ES-I3 (cell line): ENCODE data around the gene JSRP1.

Experiments
- H3K36me3 ChIP-seq: 2 replicates; pipeline ENCODE4 v1.6.1; 2013; ENCODE audit warnings: mild to moderate bottlenecking, low read length, control low read depth, moderate library complexity; ENCODE audit not compliant: insufficient read depth
- H3K4me1 ChIP-seq: 2 replicates; pipeline ENCODE4 v1.6.1; 2013; ENCODE audit warnings: mild to moderate bottlenecking, control low read depth, low read length; ENCODE audit not compliant: insufficient read depth
- H3K9ac ChIP-seq: 2 replicates; pipeline ENCODE4 v1.6.1; 2013; ENCODE audit warnings: low read depth, mild to moderate bottlenecking, low read length, moderate library complexity
- H3K9me3 ChIP-seq: 2 replicates; pipeline ENCODE4 v1.6.1; 2013; ENCODE audit warnings: mild to moderate bottlenecking, low read length, moderate library complexity; ENCODE audit not compliant: control insufficient read depth, insufficient read depth

Gene JSRP1

GRCh38 chr19:2221250-2221831 lies 34.9 kb downstream of the JSRP1 start:
- no peaks in the 10 kb centered on the region for H3K4me1 ChIP-seq
- H3K9me3 ChIP-seq, result no peaks in the 10 kb centered on the region
- H3K36me3 ChIP-seq, result peaks cover 9% of the 10 kb centered on the region; the same call in 1 of the 2 replicates
- H3K9ac ChIP-seq, result no peak overlapping the region

GRCh38 chr19:2219726-2220125 lies 36.5 kb downstream of the JSRP1 start:
- Histone ChIP-seq H3K9me3 (no peaks in the 10 kb centered on the region), H3K4me1 (no peaks in the 10 kb centered on the region), H3K36me3 (peaks cover 5% of the 10 kb centered on the region; the same call in 1 of the 2 replicates), H3K9ac (no peak overlapping the region)

- H3K4me1 ChIP-seq, result no peaks in the 10 kb centered on the region
- H3K9me3 ChIP-seq, result no peaks in the 10 kb centered on the region
- H3K36me3 ChIP-seq, result peaks cover 5% of the 10 kb centered on the region; the same call in 1 of the 2 replicates
- H3K9ac ChIP-seq, result no peak overlapping the region
Observed at GRCh38 chr19:2217591-2217990, 38.6 kb downstream of the JSRP1 start.

GRCh38 chr19:2216361-2217225 lies 39.6 kb downstream of the JSRP1 start:
- Histone ChIP-seq H3K4me1 (no peaks in the 10 kb centered on the region), H3K9ac (no peak overlapping the region), H3K9me3 (no peaks in the 10 kb centered on the region), H3K36me3 (peaks cover 5% of the 10 kb centered on the region; the same call in 1 of the 2 replicates)

- Histone ChIP-seq H3K9ac (no peak overlapping the region), H3K4me1 (no peaks in the 10 kb centered on the region), H3K36me3 (peaks cover 5% of the 10 kb centered on the region; the same call in 1 of the 2 replicates), H3K9me3 (no peaks in the 10 kb centered on the region)
Observed at GRCh38 chr19:2215281-2215751, 40.9 kb downstream of the JSRP1 start.

GRCh38 chr19:2214251-2214650 lies 42.0 kb downstream of the JSRP1 start:
- no peaks in the 10 kb centered on the region for H3K9me3 ChIP-seq
- H3K36me3 ChIP-seq, result peaks cover 5% of the 10 kb centered on the region; the same call in 1 of the 2 replicates
- H3K4me1 ChIP-seq, result no peaks in the 10 kb centered on the region; the same call in 1 of the 2 replicates
- H3K9ac ChIP-seq, result no peak overlapping the region

GRCh38 chr19:2213799-2214198 lies 42.4 kb downstream of the JSRP1 start:
- peaks cover 5% of the 10 kb centered on the region; the same call in 1 of the 2 replicates for H3K36me3 ChIP-seq
- no peaks in the 10 kb centered on the region for H3K9me3 ChIP-seq
- H3K9ac ChIP-seq, result no peak overlapping the region
- peaks cover 1% of the 10 kb centered on the region; the same call in 1 of the 2 replicates for H3K4me1 ChIP-seq

GRCh38 chr19:2212861-2213711 lies 43.1 kb downstream of the JSRP1 start:
- no peak overlapping the region for H3K9ac ChIP-seq
- peaks cover 4% of the 10 kb centered on the region; the same call in 1 of the 2 replicates for H3K4me1 ChIP-seq
- peaks cover 5% of the 10 kb centered on the region; the same call in 1 of the 2 replicates for H3K36me3 ChIP-seq
- no peaks in the 10 kb centered on the region for H3K9me3 ChIP-seq

GRCh38 chr19:2210987-2211740 lies 45.1 kb downstream of the JSRP1 start:
- no peaks in the 10 kb centered on the region for H3K36me3 ChIP-seq
- H3K9me3 ChIP-seq, result no peaks in the 10 kb centered on the region
- H3K4me1 ChIP-seq, result peaks cover 4% of the 10 kb centered on the region; the same call in 1 of the 2 replicates
- no peak overlapping the region for H3K9ac ChIP-seq

GRCh38 chr19:2210206-2210605 lies 46.0 kb downstream of the JSRP1 start:
- Histone ChIP-seq H3K9ac (no peak overlapping the region), H3K36me3 (no peaks in the 10 kb centered on the region), H3K9me3 (no peaks in the 10 kb centered on the region), H3K4me1 (peaks cover 4% of the 10 kb centered on the region; the same call in 1 of the 2 replicates)

GRCh38 chr19:2209408-2209807 lies 46.8 kb downstream of the JSRP1 start:
- H3K4me1 ChIP-seq, result peaks cover 4% of the 10 kb centered on the region; the same call in 1 of the 2 replicates
- H3K36me3 ChIP-seq, result no peaks in the 10 kb centered on the region
- no peaks in the 10 kb centered on the region for H3K9me3 ChIP-seq
- H3K9ac ChIP-seq, result no peak overlapping the region

- no peaks in the 10 kb centered on the region for H3K9me3 ChIP-seq
- H3K36me3 ChIP-seq, result no peaks in the 10 kb centered on the region
- H3K9ac ChIP-seq, result no peak overlapping the region
- peaks cover 4% of the 10 kb centered on the region; the same call in 1 of the 2 replicates for H3K4me1 ChIP-seq
Observed at GRCh38 chr19:2208975-2209374, 47.2 kb downstream of the JSRP1 start.

- Histone ChIP-seq H3K9ac (no peak overlapping the region), H3K36me3 (no peaks in the 10 kb centered on the region)
Observed at GRCh38 chr19:2207991-2208860, 48.0 kb downstream of the JSRP1 start.

More at GRCh38 chr19:2207991-2208860, 48.0 kb downstream of the JSRP1 start:
- peaks cover 4% of the 10 kb centered on the region; the same call in 1 of the 2 replicates for H3K4me1 ChIP-seq
- H3K9me3 ChIP-seq, result no peaks in the 10 kb centered on the region
